Cardiac muscle cell (in vitro differentiated cells and primary cell): Measurements from ENCODE around the gene GRID1. TPM values are rescaled to one million over a fixed set of nuclear protein-coding genes. Genes with fewer than 3 reads are reported as not detected.

Experiments
- DNase-seq, 2 donors: peaks; one replicate each; pipeline versions ENCODE4 v3.0.0 to v3.0.0-alpha.2; 2010 to 2017; ENCODE audit warnings: low read depth in 1 of 2, low spot score in 1 of 2
- H3K27ac ChIP-seq: fragments of 200-600 bp; sonication (generic); 2 replicates; pipeline ENCODE4 v1.5.1; 2016
- H3K27me3 ChIP-seq: fragments of 200-600 bp; sonication (generic); 2 replicates; pipeline ENCODE4 v1.6.0; 2016; ENCODE audit warnings: control low read depth
- H3K36me3 ChIP-seq: fragments of 200-600 bp; sonication (generic); 2 replicates; pipeline ENCODE4 v1.5.1; 2016; ENCODE audit warnings: control low read depth
- H3K4me1 ChIP-seq: fragments of 200-600 bp; sonication (generic); 2 replicates; pipeline ENCODE4 v1.8.1; 2017; ENCODE audit warnings: low read depth, mild to moderate bottlenecking, mixed run types
- H3K4me3 ChIP-seq: fragments of 200-600 bp; sonication (generic); 2 replicates; pipeline ENCODE4 v1.5.1; 2016; ENCODE audit warnings: mild to moderate bottlenecking
- H3K9me3 ChIP-seq: fragments of 200-600 bp; sonication (generic); 2 replicates; pipeline ENCODE4 v1.5.1; 2017; ENCODE audit warnings: low read depth, mild to moderate bottlenecking, control low read depth
- CTCF ChIP-seq: IDR thresholded peaks from 2 replicates; pipeline ENCODE4 v1.5.1; 2012; ENCODE audit warnings: low read depth, mild to moderate bottlenecking, low read length
- polyA plus RNA-seq: library from polyadenylated mRNA; unstranded; fragments of >200 nt; fragmentation: Nextera tagmentation; extraction: Ambion mirVana; gene quantifications from 2 replicates; pipeline ENCODE4 v1.2.1, GENCODE V29; 2016
- total RNA-seq: library from RNA; depleted of rRNA; stranded (reverse); fragments of >200 nt; gene quantifications from 2 replicates; pipeline ENCODE4 v1.2.3, GENCODE V29; 2016

Gene GRID1
- total and polyA plus RNA-seq, 2 experiments from 2014 or later, result 1.5 to 1.6 TPM

DNA sequence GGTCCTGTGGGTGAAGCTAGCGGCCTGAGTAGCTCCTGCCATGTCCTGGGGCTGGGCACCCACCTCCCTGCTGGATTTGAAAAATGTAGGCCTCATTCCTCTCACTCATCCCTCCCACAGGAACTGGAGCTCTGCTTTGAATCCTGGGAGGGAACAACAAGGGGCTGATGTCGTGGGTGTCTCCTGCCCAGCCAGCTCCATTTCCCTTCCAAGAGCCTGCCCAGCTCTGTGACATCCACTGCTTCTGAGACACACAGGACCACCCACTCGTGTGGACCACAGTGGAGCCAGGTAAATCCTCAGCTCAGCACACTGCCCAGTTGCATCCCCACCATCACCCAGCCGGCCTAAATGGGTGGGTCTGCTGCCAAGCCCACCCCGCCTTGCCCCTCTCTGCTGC lies 579.2 kb downstream of the GRID1 start:
- Histone ChIP-seq H3K27me3 (no peaks in the 10 kb centered on the region), H3K36me3 (no peaks in the 10 kb centered on the region), H3K4me1 (no peaks in the 10 kb centered on the region), H3K4me3 (no peak overlapping the region), H3K27ac (no peak overlapping the region), H3K9me3 (no peaks in the 10 kb centered on the region)
- TF ChIP-seq CTCF, result no peak
- DNase-seq, result no peak

GRCh38 chr10:85786401-85786899 lies 580.1 kb downstream of the GRID1 start:
- Histone ChIP-seq H3K4me1 (no peaks in the 10 kb centered on the region), H3K4me3 (no peak overlapping the region), H3K27ac (no peak overlapping the region), H3K27me3 (no peaks in the 10 kb centered on the region), H3K9me3 (no peaks in the 10 kb centered on the region), H3K36me3 (no peaks in the 10 kb centered on the region)
- TF ChIP-seq CTCF, result no peak
- DNase-seq, result peak in 1 of 2 donors; percentile 62

DNA sequence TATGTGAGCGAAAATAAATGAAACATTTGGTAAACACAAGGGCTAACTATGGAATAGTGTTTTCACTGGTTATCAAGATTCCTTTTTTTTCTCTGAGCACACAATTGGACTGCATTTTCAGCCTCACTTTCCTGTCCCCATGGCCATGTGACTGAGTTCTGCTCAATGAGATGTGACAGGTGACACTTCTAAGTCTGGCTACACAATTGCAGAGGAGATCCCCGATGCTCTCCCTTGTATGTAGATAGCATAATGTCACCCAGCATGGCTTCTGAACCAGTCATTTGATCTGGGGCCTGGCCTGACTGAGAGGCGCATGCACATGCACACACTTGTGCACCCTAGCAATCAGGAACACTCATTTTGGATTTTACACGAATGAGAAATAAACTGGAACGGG lies 581.8 kb downstream of the GRID1 start:
- Histone ChIP-seq H3K36me3 (no peaks in the 10 kb centered on the region), H3K9me3 (no peaks in the 10 kb centered on the region), H3K27me3 (no peaks in the 10 kb centered on the region), H3K4me3 (no peak overlapping the region), H3K27ac (no peak overlapping the region), H3K4me1 (no peaks in the 10 kb centered on the region)
- TF ChIP-seq CTCF, result no peak
- DNase-seq, result no peak

DNA sequence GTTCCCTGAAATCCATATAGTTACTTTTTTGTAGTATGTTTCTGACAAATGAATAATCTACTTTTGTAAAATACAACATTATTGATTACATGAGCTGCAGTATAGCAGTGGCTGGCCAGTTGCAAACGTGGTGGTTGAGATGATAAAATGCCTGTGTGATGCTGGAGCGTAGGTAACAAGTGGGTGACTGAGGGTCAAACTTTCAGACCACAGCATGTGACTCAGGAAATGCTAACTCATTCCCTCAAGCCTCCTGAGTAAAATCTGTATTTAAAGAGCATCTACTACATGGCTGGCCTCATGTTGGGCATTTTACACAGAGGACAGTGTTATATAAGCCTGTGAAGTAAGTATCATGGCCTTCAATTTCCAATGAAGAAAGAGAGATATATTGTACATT lies 585.2 kb downstream of the GRID1 start:
- DNase-seq, result no peak
- no peaks in the 10 kb centered on the region for H3K27me3 ChIP-seq
- H3K4me1 ChIP-seq, result no peaks in the 10 kb centered on the region
- H3K9me3 ChIP-seq, result no peaks in the 10 kb centered on the region
- no peak for TF ChIP-seq CTCF
- H3K36me3 ChIP-seq, result no peaks in the 10 kb centered on the region
- no peak overlapping the region for H3K27ac ChIP-seq
- no peak overlapping the region for H3K4me3 ChIP-seq

GRCh38 chr10:85778074-85778473 lies 588.5 kb downstream of the GRID1 start:
- DNase-seq, result no peak
- TF ChIP-seq CTCF, result no peak
- Histone ChIP-seq H3K36me3 (no peaks in the 10 kb centered on the region), H3K27me3 (no peaks in the 10 kb centered on the region), H3K4me3 (no peak overlapping the region), H3K4me1 (no peaks in the 10 kb centered on the region), H3K9me3 (no peaks in the 10 kb centered on the region), H3K27ac (no peak overlapping the region)

DNA sequence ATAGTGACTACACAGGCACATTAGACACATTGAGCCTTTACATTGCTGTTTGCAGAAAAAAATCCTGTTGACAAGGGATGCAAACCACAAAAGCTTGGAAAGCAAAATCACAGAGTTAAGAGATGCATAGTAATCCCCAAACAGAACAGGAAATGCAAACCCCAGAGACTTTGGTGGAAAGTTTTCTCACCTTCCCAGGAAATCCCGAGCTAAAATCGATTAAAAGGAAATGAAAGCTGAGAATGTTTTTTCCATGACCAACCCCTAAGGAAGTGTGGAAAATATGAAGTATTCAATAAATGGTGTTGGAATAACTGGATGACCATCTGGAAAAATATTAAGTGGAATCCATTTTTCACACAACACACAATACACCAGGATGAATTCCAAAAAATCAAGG lies 598.7 kb downstream of the GRID1 start:
- no peak for TF ChIP-seq CTCF
- no peaks in the 10 kb centered on the region for H3K36me3 ChIP-seq
- no peaks in the 10 kb centered on the region for H3K27me3 ChIP-seq
- no peak for DNase-seq
- H3K4me3 ChIP-seq, result no peak overlapping the region
- no peaks in the 10 kb centered on the region for H3K9me3 ChIP-seq
- H3K4me1 ChIP-seq, result no peaks in the 10 kb centered on the region
- no peak overlapping the region for H3K27ac ChIP-seq
